SK-N-SH (cell line): ENCODE measurements around the gene PPP1R12B. TPM values are rescaled to one million over a fixed set of nuclear protein-coding genes. Genes with fewer than 3 reads are reported as not detected.

Experiments
- CTCF ChIA-PET: fragments of 300-600, 350-600 bp; formaldehyde crosslinking; extraction: SDS; loops from one replicate; lab custom pipeline; 2021; lab: Yijun Ruan, JAX
- POLR2A ChIA-PET: fragments of 350-600 bp; sonication (Branson Sonifier 250); formaldehyde crosslinking; extraction: SDS; loops from one replicate; lab custom pipeline; 2020; ENCODE audit warnings: antibody characterized with exemption, inconsistent platforms; lab: Yijun Ruan, JAX
- DNase-seq: peaks from one replicate; pipeline ENCODE4 v3.0.0; 2012
- H2AFZ ChIP-seq: fragments of 200-600 bp; sonication (generic); 2 replicates; pipeline ENCODE4 v1.8.1; 2016; ENCODE audit warnings: antibody characterized with exemption, mild to moderate bottlenecking, low read depth
- H3F3A ChIP-seq: fragments of 200-600 bp; sonication (generic); replicated peaks from 2 replicates; pipeline ENCODE3; 2016; ENCODE audit warnings: antibody characterized with exemption, mild to moderate bottlenecking; ENCODE audit not compliant: insufficient read depth
- H3K27ac ChIP-seq, 2 experiments: fragments of 200-500 bp in 1 of 2; fragments of 200-600 bp in 1 of 2; sonication (Bioruptor generic) in 1 of 2; sonication (generic), shearing (Covaris generic) in 1 of 2; 2 replicates each; pipeline versions ENCODE4 v1.5.1 to v1.6.1; 2014 to 2016; ENCODE audit warnings: low read depth in 2 of 2, inconsistent platforms in 1 of 2, low read length in 1 of 2, mild to moderate bottlenecking in 1 of 2, mixed read lengths in 1 of 2
- H3K27me3 ChIP-seq: fragments of 200-600 bp; sonication (generic), shearing (Covaris generic); 2 replicates; pipeline ENCODE4 v1.6.1; 2016; ENCODE audit warnings: mixed run types; ENCODE audit not compliant: insufficient read depth
- H3K36me3 ChIP-seq, 2 experiments: fragments of 200-500 bp in 1 of 2; fragments of 200-600 bp in 1 of 2; sonication (Bioruptor generic) in 1 of 2; sonication (generic) in 1 of 2; replicated peaks in 1 of 2; 2 replicates each; pipeline versions ENCODE3 to v1.5.1; 2014 to 2016; ENCODE audit warnings: low read length in 1 of 2, mild to moderate bottlenecking in 1 of 2; ENCODE audit not compliant: insufficient read depth in 2 of 2, control insufficient read depth in 1 of 2
- H3K4me1 ChIP-seq, 2 experiments: fragments of 200-500 bp in 1 of 2; fragments of 200-600 bp in 1 of 2; sonication (Bioruptor generic) in 1 of 2; sonication (generic), shearing (Covaris generic) in 1 of 2; 2 replicates each; pipeline versions ENCODE4 v1.5.1 to v1.6.1; 2014 to 2016; ENCODE audit warnings: low read depth in 1 of 2, low read length in 1 of 2, mixed run types in 1 of 2; ENCODE audit not compliant: insufficient read depth in 2 of 2, control insufficient read depth in 1 of 2
- H3K4me2 ChIP-seq: fragments of 200-600 bp; sonication (generic), shearing (Covaris generic); 2 replicates; pipeline ENCODE4 v1.6.1; 2017; ENCODE audit warnings: mixed run types
- H3K4me3 ChIP-seq, 2 experiments: fragments of 200-500 bp in 1 of 2; fragments of 200-600 bp in 1 of 2; sonication (Bioruptor generic) in 1 of 2; sonication (generic), shearing (Covaris generic) in 1 of 2; 2 replicates each; pipeline versions ENCODE4 v1.5.1 to v1.8.1; 2014 to 2016; ENCODE audit warnings: low read depth in 2 of 2, inconsistent platforms in 1 of 2, low read length in 1 of 2, mild to moderate bottlenecking in 1 of 2, mixed read lengths in 1 of 2, moderate library complexity in 1 of 2
- H3K79me2 ChIP-seq: fragments of 200-600 bp; sonication (generic); 2 replicates; pipeline ENCODE4 v1.8.1; 2017; ENCODE audit warnings: mild to moderate bottlenecking; ENCODE audit not compliant: insufficient read depth
- H3K9ac ChIP-seq: fragments of 200-600 bp; sonication (generic); 2 replicates; pipeline ENCODE4 v1.6.1; 2017; ENCODE audit warnings: mixed run types
- H3K9me2 ChIP-seq: fragments of 200-600 bp; sonication (generic); 2 replicates; pipeline ENCODE4 v1.6.1; 2017; ENCODE audit warnings: mixed run types
- H3K9me3 ChIP-seq: fragments of 200-600 bp; sonication (generic); 2 replicates; pipeline ENCODE4 v1.6.1; 2017; ENCODE audit warnings: mixed run types, mild to moderate bottlenecking, moderate library complexity
- H4K20me1 ChIP-seq: fragments of 200-600 bp; sonication (generic); 2 replicates; pipeline ENCODE4 v1.6.1; 2017; ENCODE audit warnings: mild to moderate bottlenecking, mixed run types; ENCODE audit not compliant: insufficient read depth
- CTCF ChIP-seq: fragments of 200-600 bp; sonication (generic); IDR thresholded peaks from 2 replicates; pipeline ENCODE4 v1.6.1; 2017; ENCODE audit warnings: antibody characterized with exemption, mild to moderate bottlenecking, moderate library complexity
- EZH2phosphoT487 ChIP-seq: fragments of 200-600 bp; sonication (generic); IDR thresholded peaks from 2 replicates; pipeline ENCODE4 v1.6.1; 2017; ENCODE audit warnings: low read depth, mixed run types, mild to moderate bottlenecking, antibody characterized with exemption, moderate library complexity, borderline replicate concordance
- FOXJ3 ChIP-seq: sonication (generic); formaldehyde crosslinking; IDR thresholded peaks from 2 replicates; pipeline ENCODE4 v1.5.1; 2020; ENCODE audit warnings: mild to moderate bottlenecking, missing genetic modification reagents
- IRF3 ChIP-seq: fragments of 150-350 bp; IDR thresholded peaks from 2 replicates; pipeline ENCODE4 v1.6.1; 2016; ENCODE audit warnings: mild to moderate bottlenecking, low read depth, low read length
- MEF2A ChIP-seq: IDR thresholded peaks from 2 replicates; pipeline ENCODE4 v1.4.0; 2012; ENCODE audit warnings: low read depth, borderline replicate concordance
- MXI1 ChIP-seq: IDR thresholded peaks from 2 replicates; pipeline ENCODE4 v1.6.1; 2012; ENCODE audit warnings: mild to moderate bottlenecking, low read depth, low read length, improper control_type of control experiment
- NFIC ChIP-seq: IDR thresholded peaks from 2 replicates; pipeline ENCODE4 v1.4.0; 2012; ENCODE audit warnings: borderline replicate concordance
- NRF1 ChIP-seq: IDR thresholded peaks from 2 replicates; pipeline ENCODE4 v1.6.1; 2012; ENCODE audit warnings: low read depth, mild to moderate bottlenecking, low read length
- POLR2AphosphoS5 ChIP-seq: IDR thresholded peaks from 2 replicates; pipeline ENCODE4 v1.6.1; 2012; ENCODE audit warnings: low read depth, low read length
- RFX5 ChIP-seq: IDR thresholded peaks from 2 replicates; pipeline ENCODE4 v1.6.1; 2012; ENCODE audit warnings: mild to moderate bottlenecking, improper control_type of control experiment, low read length
- SIN3A ChIP-seq: IDR thresholded peaks from 2 replicates; pipeline ENCODE4 v1.6.1; 2012; ENCODE audit warnings: low read depth, mild to moderate bottlenecking, low read length, moderate library complexity, borderline replicate concordance
- TCF12 ChIP-seq: IDR thresholded peaks from 2 replicates; pipeline ENCODE4 v1.4.0; 2012
- WGBS: methylation state at CpG from one replicate; pipeline ENCODE4 v1.1.6; 2017; ENCODE audit warnings: low lambda C conversion rate; 5-methylcytosine and 5-hydroxymethylcytosine counted together
- polyA plus RNA-seq, 3 experiments: library from polyadenylated mRNA; depleted of rRNA; stranded (reverse); fragments of >200 nt; gene quantifications; 2 replicates each; pipeline ENCODE4 v1.2.3, GENCODE V29; 2012
- TF ChIP-seq, protein P1 (sequence below): IDR thresholded peaks from 2 replicates; pipeline ENCODE4 v1.4.0; 2012; ENCODE audit warnings: low read depth, borderline replicate concordance

Gene PPP1R12B
- polyA plus RNA-seq, 1 of the 3 experiments (the other 2 are of a cell fraction), result 2.8 TPM

- Histone ChIP-seq H3K36me3 (no peaks in the 10 kb centered on the region), H2AFZ (no peak overlapping the region), H3K79me2 (no peaks in the 10 kb centered on the region), H3K4me1 (peaks cover 16 to 25% of the 10 kb centered on the region in 2 experiments; a peak in 3 of 4 replicates), H3K27ac (no peak overlapping the region), H3F3A (peaks cover 7% of the 10 kb centered on the region), H3K4me2 (no peak overlapping the region), H3K4me3 (no peak overlapping the region), H3K9me3 (no peaks in the 10 kb centered on the region), H3K9ac (no peak overlapping the region), H3K27me3 (no peaks in the 10 kb centered on the region), H3K9me2 (no peaks in the 10 kb centered on the region), H4K20me1 (no peaks in the 10 kb centered on the region)
- no peak for DNase-seq
- ChIA-PET POLR2A (no interaction called here), CTCF (interaction anchor here (1.5 to 3.1 kb wide), 3 partner anchors 13 to 148 kb away, joined by 5 to 19 read pairs (median 5); no protein-coding TSS in a partner anchor)
- TF ChIP-seq TCF12 (no peak), NRF1 (no peak), NFIC (no peak), IRF3 (no peak), FOXJ3 (CRISPR knock-in tag) (no peak), POLR2AphosphoS5 (no peak), MXI1 (no peak), MEF2A (no peak), CTCF (no peak), RFX5 (no peak), SIN3A (no peak), EZH2phosphoT487 (no peak)
- TF ChIP-seq, protein P1, sequence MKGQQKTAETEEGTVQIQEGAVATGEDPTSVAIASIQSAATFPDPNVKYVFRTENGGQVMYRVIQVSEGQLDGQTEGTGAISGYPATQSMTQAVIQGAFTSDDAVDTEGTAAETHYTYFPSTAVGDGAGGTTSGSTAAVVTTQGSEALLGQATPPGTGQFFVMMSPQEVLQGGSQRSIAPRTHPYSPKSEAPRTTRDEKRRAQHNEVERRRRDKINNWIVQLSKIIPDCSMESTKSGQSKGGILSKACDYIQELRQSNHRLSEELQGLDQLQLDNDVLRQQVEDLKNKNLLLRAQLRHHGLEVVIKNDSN, result no peak
- 97% methylated on average over 4 of the region's 4 CpGs for WGBS
Measured at GRCh38 chr1:202613571-202613970, 265.1 kb downstream of the PPP1R12B start.
